GM12878 (cell line): ENCODE measurements around the gene SSBP3. TPM values are rescaled to one million over a fixed set of nuclear protein-coding genes. Genes with fewer than 3 reads are reported as not detected.

ENCODE experiments used
- ATAC-seq: fragments of 200-7000 bp; cut with Tn5 transposase; 3 replicates; pipeline ENCODE4 v1.9.1; 2020; ENCODE audit warnings: mild to moderate bottlenecking, moderate library complexity
- BruUV-seq: library from RNA; stranded (reverse); fragments of 400-500 nt; replicated peaks from 2 replicates; lab custom pipeline; 2021; lab: Mats Ljungman, UMichigan
- CTCF ChIA-PET: fragments of 300-600 bp; sonication (Branson Sonifier 250); formaldehyde crosslinking; extraction: SDS; loops from one replicate; lab custom pipeline; 2021; ENCODE audit warnings: inconsistent platforms; lab: Yijun Ruan, JAX
- POLR2A ChIA-PET: fragments of 350-600 bp; formaldehyde crosslinking; extraction: SDS; loops from one replicate; lab custom pipeline; 2021; ENCODE audit warnings: inconsistent platforms; lab: Charles Lee
- RAD21 ChIA-PET: fragments of 300-600 bp; sonication (Branson Sonifier 250); formaldehyde crosslinking; loops from one replicate; lab custom pipeline; 2023; ENCODE audit warnings: antibody characterized with exemption; ENCODE audit not compliant: unreplicated experiment; lab: Charles Lee
- SMC1A ChIA-PET: fragments of 300-600 bp; sonication (Branson Sonifier 250); formaldehyde crosslinking; loops from one replicate; lab custom pipeline; 2023; ENCODE audit not compliant: unreplicated experiment, uncharacterized antibody; lab: Charles Lee
- DNase-seq: peaks from one replicate; pipeline ENCODE4 v3.0.0-alpha.2; 2011; ENCODE audit warnings: low read depth, low spot score
- FAIRE-seq: peaks from 3 replicates; lab custom pipeline; 2011; peaks lifted over from hg19 to GRCh38; lab: Jason Lieb, UNC
- H2AFZ ChIP-seq: 2 replicates; pipeline ENCODE4 v1.6.0; 2011; ENCODE audit warnings: low read depth, low read length, control low read depth; ENCODE audit not compliant: control insufficient read depth
- H3K27ac ChIP-seq: 2 replicates; pipeline ENCODE4 v1.5.1; 2011; ENCODE audit warnings: control low read depth; ENCODE audit not compliant: control insufficient read depth, insufficient read depth
- H3K27me3 ChIP-seq, 2 experiments: replicated peaks in 1 of 2; 2 replicates each; pipeline versions ENCODE4 v1.6.0 to v1.6.1; 2011; ENCODE audit warnings: low read length in 1 of 2; ENCODE audit not compliant: control insufficient read depth in 2 of 2, insufficient read depth in 2 of 2
- H3K36me3 ChIP-seq, 2 experiments: 2 replicates each; pipeline ENCODE4 v1.5.1; 2011; ENCODE audit warnings: low read length in 1 of 2; ENCODE audit not compliant: control insufficient read depth in 2 of 2, insufficient read depth in 2 of 2
- H3K4me1 ChIP-seq: 2 replicates; pipeline ENCODE4 v1.6.1; 2011; ENCODE audit warnings: mild to moderate bottlenecking, low read length, moderate library complexity, mixed read lengths; ENCODE audit not compliant: control insufficient read depth, insufficient read depth
- H3K4me2 ChIP-seq: 2 replicates; pipeline ENCODE4 v1.6.0; 2011; ENCODE audit warnings: control low read depth; ENCODE audit not compliant: control insufficient read depth, insufficient read depth
- H3K4me3 ChIP-seq: fragments of 200-600 bp; sonication (generic); 2 replicates; pipeline ENCODE4 v1.5.1; 2016
- H3K79me2 ChIP-seq: 2 replicates; pipeline ENCODE4 v1.6.0; 2011; ENCODE audit warnings: low read length; ENCODE audit not compliant: control insufficient read depth, insufficient read depth
- H3K9ac ChIP-seq: 2 replicates; pipeline ENCODE4 v1.8.0; 2011; ENCODE audit warnings: low read length, control low read depth, mixed read lengths; ENCODE audit not compliant: control insufficient read depth, insufficient read depth
- H3K9me3 ChIP-seq: replicated peaks from 3 replicates; pipeline ENCODE4 v1.5.1; 2011; ENCODE audit warnings: mild to moderate bottlenecking, low read length; ENCODE audit not compliant: control insufficient read depth, insufficient read depth
- H4K20me1 ChIP-seq: 2 replicates; pipeline ENCODE4 v1.6.0; 2011; ENCODE audit not compliant: control insufficient read depth, insufficient read depth
- IKZF1 ChIP-seq: fragments of 450-650 bp; conservative IDR thresholded peaks from 2 replicates; pipeline ENCODE4 v1.6.1; 2017; ENCODE audit warnings: antibody characterized with exemption, mild to moderate bottlenecking
- JUNB ChIP-seq: IDR thresholded peaks from 2 replicates; pipeline ENCODE4 v1.6.1; 2016; ENCODE audit warnings: antibody characterized with exemption, mild to moderate bottlenecking
- WGBS: methylation state at CpG from one replicate; pipeline ENCODE4 v1.1.6; 2016; ENCODE audit warnings: low lambda C conversion rate; ENCODE audit not compliant: insufficient replicate concordance, insufficient coverage; ENCODE audit errors: missing lambda C conversion rate; 5-methylcytosine and 5-hydroxymethylcytosine counted together
- in situ Hi-C: fragments of 300-500 bp; cut with MboI; formaldehyde crosslinking; loops from 9 replicates; pipeline ENCODE4 v1.14.3; 2018; ENCODE audit warnings: mixed read lengths
- intact Hi-C: fragments of 100-400 bp; cut with micrococcal nuclease; formaldehyde crosslinking; loops from one replicate; pipeline ENCODE4 v1.14.2; 2022; ENCODE audit not compliant: unreplicated experiment
- polyA plus RNA-seq, 11 experiments: library from polyadenylated mRNA; depleted of rRNA in 4 of 11; unstranded in 6 of 11; stranded (reverse) in 5 of 11; fragments of >200 nt; fragmentation: Nextera tagmentation in 4 of 11; fragmentation: Illumina TruSeq in 1 of 11; extraction: Ambion mirVana in 4 of 11; extraction: Trizol in 1 of 11; gene quantifications; 1 replicate in 1 of 11; 2 replicates in 10 of 11; pipeline versions ENCODE4 v1.2.1 to v1.2.3, GENCODE V29; 2011 to 2016; ENCODE audit warnings: inconsistent platforms in 2 of 11, missing spikeins in 2 of 11, low read depth in 1 of 11
- total RNA-seq, 4 experiments: library from RNA; depleted of rRNA in 3 of 4; stranded (reverse); fragments of >200 nt in 3 of 4; fragmentation: Illumina TruSeq in 1 of 4; extraction: Trizol in 1 of 4; gene quantifications; 2 replicates each; pipeline versions ENCODE4 v1.2.1 to v1.2.3, GENCODE V29; 2013 to 2021

Gene SSBP3
- total and polyA plus RNA-seq, 10 of the 15 experiments (the other 5 are each of a cell fraction or from before 2014, with no cell fraction given): 4.1 to 51.7 (median 17.1) TPM

DNA sequence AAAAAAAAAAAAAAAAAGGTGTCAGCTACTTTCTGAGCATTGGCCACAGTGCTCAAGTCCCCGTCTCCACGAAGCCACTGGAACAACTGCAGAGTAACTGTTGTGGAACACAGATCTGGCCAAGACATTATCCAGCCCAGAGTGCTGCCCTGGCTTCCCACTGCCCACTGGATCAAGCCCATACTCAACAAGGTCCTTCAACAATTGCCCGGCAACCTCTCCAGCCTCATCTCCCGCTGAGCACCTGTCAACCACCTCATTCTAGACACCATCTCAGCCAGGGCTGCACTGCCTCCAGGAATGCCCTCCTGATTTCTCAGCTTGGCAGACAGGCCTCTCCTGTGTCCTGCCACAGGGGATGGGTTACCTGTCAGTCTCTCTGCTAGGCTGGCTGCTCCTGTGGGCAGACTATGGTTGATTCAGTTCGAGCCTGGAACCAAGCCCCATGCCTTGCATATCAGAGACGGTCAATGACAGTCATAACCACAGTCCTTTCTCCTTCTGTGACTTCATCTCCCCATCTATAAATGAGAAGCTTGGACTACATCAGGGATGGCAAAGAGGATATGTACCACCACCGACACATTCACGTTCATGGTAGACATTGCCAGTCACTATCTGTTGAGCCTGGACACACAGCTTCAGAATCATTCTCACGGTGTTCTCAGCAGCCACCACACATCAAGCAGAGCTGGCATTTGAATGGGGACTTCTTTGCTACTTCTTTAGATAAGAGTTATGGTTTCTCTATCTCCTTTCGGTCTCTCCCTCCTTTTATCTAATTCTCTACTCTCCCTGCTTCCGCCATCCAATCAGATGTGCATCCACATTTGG, 129.4 kb downstream of the SSBP3 start:
- intact Hi-C loops (no loop called here), in situ Hi-C loops (no loop called here)
- peak; percentile 71 for FAIRE-seq
- H3K9ac ChIP-seq: no peak overlapping the region
- TF ChIP-seq JUNB: no peak
- TF ChIP-seq, all 136 proteins: peak for 0
- H3K27ac ChIP-seq: peak overlapping the region; percentile 60
- H4K20me1 ChIP-seq: no peaks in the 10 kb centered on the region
- DNase-seq: no peak
- no peak for ATAC-seq
- peaks cover 2 to 9% of the 10 kb centered on the region in 2 experiments; a peak in 3 of 4 replicates for H3K36me3 ChIP-seq
- POLR2A ChIA-PET: no interaction called here
- no peaks in the 10 kb centered on the region for H3K79me2 ChIP-seq
- peaks cover 10% of the 10 kb centered on the region for H3K4me1 ChIP-seq
- SMC1A ChIA-PET: interaction anchor here (0.9 to 1.2 kb wide), 2 partner anchors 10 to 212 kb away, joined by 3 read pairs; no protein-coding TSS in a partner anchor
- no peak overlapping the region for H2AFZ ChIP-seq
- H3K9me3 ChIP-seq: no peaks in the 10 kb centered on the region
- WGBS: 94% methylated on average over 11 of the region's 11 CpGs
- H3K27me3 ChIP-seq: no peaks in the 10 kb centered on the region
- H3K4me2 ChIP-seq: no peak overlapping the region
- no peak overlapping the region for H3K4me3 ChIP-seq
- CTCF ChIA-PET: interaction anchor here (0.6 kb wide), 1 partner anchor 389 kb away, joined by 3 read pairs; no protein-coding TSS in a partner anchor
- no TSS peak for BruUV-seq
- RAD21 ChIA-PET: no interaction called here

DNA sequence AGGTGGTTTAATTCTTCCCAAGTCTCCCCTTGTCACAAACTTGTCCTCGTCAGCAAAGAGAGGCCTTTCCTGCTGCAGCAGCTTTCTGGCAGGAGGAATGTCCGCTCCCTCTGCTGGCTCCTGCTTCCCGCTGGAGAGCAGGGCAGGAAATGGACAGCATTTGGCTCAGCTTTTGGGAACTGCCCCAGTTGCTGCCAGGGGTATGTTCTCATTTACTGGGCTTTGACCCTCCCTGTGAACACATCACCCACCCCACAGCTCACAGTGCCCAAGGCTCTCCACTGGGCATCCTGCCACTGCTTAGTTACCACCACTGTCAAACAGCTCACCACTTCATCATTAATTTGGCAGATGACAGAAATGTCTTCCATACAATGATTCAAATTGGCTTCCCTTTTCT, 130.8 kb downstream of the SSBP3 start:
- DNase-seq: no peak
- Histone ChIP-seq H3K4me2 (no peak overlapping the region), H3K4me1 (peaks cover 10% of the 10 kb centered on the region), H3K36me3 (peaks cover 2 to 9% of the 10 kb centered on the region in 2 experiments; a peak in 3 of 4 replicates), H4K20me1 (no peaks in the 10 kb centered on the region), H3K9me3 (no peaks in the 10 kb centered on the region), H3K27me3 (no peaks in the 10 kb centered on the region), H3K79me2 (no peaks in the 10 kb centered on the region), H2AFZ (no peak overlapping the region), H3K9ac (no peak overlapping the region), H3K27ac (no peak overlapping the region), H3K4me3 (no peak overlapping the region)
- TF ChIP-seq IKZF1: no peak
- no peak for FAIRE-seq
- no TSS peak for BruUV-seq
- POLR2A ChIA-PET: no interaction called here
- SMC1A ChIA-PET: no interaction called here
- in situ Hi-C loops (no loop called here), intact Hi-C loops (no loop called here)
- RAD21 ChIA-PET: no interaction called here
- CTCF ChIA-PET: no interaction called here
- no peak for ATAC-seq
- WGBS: 91% methylated on average over 3 of the region's 3 CpGs
